Upper lobe of right lung (tissue), 1 donor: ENCODE results near the gene DPP6. TPM values are rescaled to one million over a fixed set of nuclear protein-coding genes. Genes with fewer than 3 reads are reported as not detected.

Experiments used
- ATAC-seq: fragments of 200-7000 bp; cut with Tn5 transposase; one replicate; pipeline ENCODE4 v1.9.1; 2020; ENCODE audit warnings: mild to moderate bottlenecking, moderate library complexity
- DNase-seq: peaks from one replicate; pipeline ENCODE4 v3.0.0-alpha.2; 2020
- H3K27ac ChIP-seq: fragments of 200-600 bp; one replicate; pipeline ENCODE4 v1.8.0; 2022
- H3K27me3 ChIP-seq: fragments of 200-600 bp; one replicate; pipeline ENCODE4 v1.8.0; 2022; ENCODE audit warnings: mild to moderate bottlenecking
- H3K36me3 ChIP-seq: fragments of 200-600 bp; one replicate; pipeline ENCODE4 v1.8.0; 2022
- H3K4me1 ChIP-seq: fragments of 200-600 bp; one replicate; pipeline ENCODE4 v1.8.0; 2022
- H3K4me3 ChIP-seq: fragments of 200-600 bp; one replicate; pipeline ENCODE4 v1.8.0; 2022; ENCODE audit warnings: mild to moderate bottlenecking
- H3K9me3 ChIP-seq: fragments of 200-600 bp; one replicate; pipeline ENCODE4 v1.8.0; 2022
- intact Hi-C: fragments of 100-400 bp; cut with DNase I; formaldehyde crosslinking; loops from one replicate; pipeline ENCODE4 v1.11.0; 2022
- total RNA-seq: library from RNA; stranded (reverse); fragmentation: NEBNext Ultra II Directional; extraction: Animal tissue kit (Norgen Biotek cat#: 25700); gene quantifications from one replicate; pipeline ENCODE4 v1.2.1, GENCODE V29; 2021
- TF ChIP-seq, protein P1 (sequence below): fragments of 200-600 bp; IDR thresholded peaks from one replicate; pipeline ENCODE4 v1.8.0; 2022; ENCODE audit warnings: antibody characterized with exemption
- donor health status: DM: no; HTN: yes; CAD: no; lungs with severe emphysema.

Gene DPP6
- total RNA-seq, 1 donor from 2014 or later = 1.6 TPM

DNA sequence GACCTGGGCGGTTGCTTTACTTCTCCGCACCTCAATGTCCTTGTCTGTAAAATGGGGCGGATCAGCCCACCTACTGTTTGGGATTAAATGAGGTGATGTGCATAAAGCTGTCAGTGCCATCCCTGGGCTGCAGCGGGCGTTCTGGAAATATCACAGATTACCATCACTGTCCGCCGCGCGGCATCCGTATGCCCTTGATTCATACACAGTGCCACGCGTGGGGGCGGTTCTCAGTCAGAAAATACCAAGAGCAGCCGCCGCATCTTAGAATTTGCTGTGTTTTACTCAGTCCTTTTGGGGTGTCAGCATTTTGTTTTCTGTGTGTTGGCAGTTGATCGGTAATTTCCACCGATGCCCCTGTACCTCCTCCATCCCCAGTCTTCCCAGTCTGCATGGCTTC, 338.8 kb downstream of the DPP6 start:
- Histone ChIP-seq H3K27ac (no peak overlapping the region), H3K36me3 (no peaks in the 10 kb centered on the region), H3K4me1 (no peaks in the 10 kb centered on the region), H3K27me3 (no peaks in the 10 kb centered on the region), H3K4me3 (no peak overlapping the region), H3K9me3 (no peaks in the 10 kb centered on the region)
- TF ChIP-seq, protein P1, sequence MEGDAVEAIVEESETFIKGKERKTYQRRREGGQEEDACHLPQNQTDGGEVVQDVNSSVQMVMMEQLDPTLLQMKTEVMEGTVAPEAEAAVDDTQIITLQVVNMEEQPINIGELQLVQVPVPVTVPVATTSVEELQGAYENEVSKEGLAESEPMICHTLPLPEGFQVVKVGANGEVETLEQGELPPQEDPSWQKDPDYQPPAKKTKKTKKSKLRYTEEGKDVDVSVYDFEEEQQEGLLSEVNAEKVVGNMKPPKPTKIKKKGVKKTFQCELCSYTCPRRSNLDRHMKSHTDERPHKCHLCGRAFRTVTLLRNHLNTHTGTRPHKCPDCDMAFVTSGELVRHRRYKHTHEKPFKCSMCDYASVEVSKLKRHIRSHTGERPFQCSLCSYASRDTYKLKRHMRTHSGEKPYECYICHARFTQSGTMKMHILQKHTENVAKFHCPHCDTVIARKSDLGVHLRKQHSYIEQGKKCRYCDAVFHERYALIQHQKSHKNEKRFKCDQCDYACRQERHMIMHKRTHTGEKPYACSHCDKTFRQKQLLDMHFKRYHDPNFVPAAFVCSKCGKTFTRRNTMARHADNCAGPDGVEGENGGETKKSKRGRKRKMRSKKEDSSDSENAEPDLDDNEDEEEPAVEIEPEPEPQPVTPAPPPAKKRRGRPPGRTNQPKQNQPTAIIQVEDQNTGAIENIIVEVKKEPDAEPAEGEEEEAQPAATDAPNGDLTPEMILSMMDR = no peak
- no peak for DNase-seq
- intact Hi-C loops = no loop called here
- ATAC-seq = no peak

DNA sequence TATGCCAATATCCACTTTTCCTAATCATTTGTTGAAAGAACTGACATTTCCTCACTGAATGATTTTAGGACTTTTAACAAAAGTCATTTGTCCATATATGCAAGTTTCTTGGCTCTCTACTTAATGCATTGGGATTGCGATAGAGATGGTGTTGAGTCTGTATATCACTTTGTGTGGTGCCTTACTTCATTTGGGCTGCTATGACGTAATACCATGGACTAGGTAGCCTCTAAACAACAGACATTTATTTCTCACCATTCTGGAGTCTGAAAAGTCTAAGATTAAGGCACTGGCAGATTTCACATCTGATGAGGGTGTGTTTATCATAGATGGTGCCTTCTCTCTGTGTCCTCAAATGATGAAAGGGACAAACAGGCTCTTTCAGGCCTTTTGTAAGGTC, 342.6 kb downstream of the DPP6 start:
- Histone ChIP-seq H3K27ac (no peak overlapping the region), H3K4me1 (no peaks in the 10 kb centered on the region), H3K9me3 (no peaks in the 10 kb centered on the region), H3K27me3 (no peaks in the 10 kb centered on the region), H3K36me3 (no peaks in the 10 kb centered on the region), H3K4me3 (no peak overlapping the region)
- TF ChIP-seq, protein P1 = no peak
- intact Hi-C loops = no loop called here
- ATAC-seq = no peak
- no peak for DNase-seq

DNA sequence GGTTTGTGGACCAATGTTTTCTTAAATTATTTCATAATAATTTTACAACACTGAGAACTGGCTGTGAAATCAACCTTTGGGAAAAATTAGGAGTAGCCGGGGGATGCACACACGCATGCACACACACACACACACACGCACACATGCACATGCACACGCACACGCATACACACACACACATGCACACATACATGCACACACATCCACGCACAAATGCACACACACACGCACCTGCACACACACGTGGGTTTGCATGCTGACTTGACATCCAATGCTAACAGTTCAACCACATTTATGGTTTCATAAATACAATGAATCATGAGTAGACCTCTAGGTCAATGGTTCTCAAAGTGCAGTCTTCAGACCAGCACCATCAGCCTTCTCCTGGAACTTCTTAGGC, 354.1 kb downstream of the DPP6 start:
- intact Hi-C loops = no loop called here
- no peak overlapping the region for H3K27ac ChIP-seq
- TF ChIP-seq, protein P1 = no peak
- ATAC-seq (no peak), DNase-seq (no peak)
- no peaks in the 10 kb centered on the region for H3K4me1 ChIP-seq
- no peaks in the 10 kb centered on the region for H3K9me3 ChIP-seq
- H3K27me3 ChIP-seq = no peaks in the 10 kb centered on the region
- H3K4me3 ChIP-seq = no peak overlapping the region
- no peaks in the 10 kb centered on the region for H3K36me3 ChIP-seq

DNA sequence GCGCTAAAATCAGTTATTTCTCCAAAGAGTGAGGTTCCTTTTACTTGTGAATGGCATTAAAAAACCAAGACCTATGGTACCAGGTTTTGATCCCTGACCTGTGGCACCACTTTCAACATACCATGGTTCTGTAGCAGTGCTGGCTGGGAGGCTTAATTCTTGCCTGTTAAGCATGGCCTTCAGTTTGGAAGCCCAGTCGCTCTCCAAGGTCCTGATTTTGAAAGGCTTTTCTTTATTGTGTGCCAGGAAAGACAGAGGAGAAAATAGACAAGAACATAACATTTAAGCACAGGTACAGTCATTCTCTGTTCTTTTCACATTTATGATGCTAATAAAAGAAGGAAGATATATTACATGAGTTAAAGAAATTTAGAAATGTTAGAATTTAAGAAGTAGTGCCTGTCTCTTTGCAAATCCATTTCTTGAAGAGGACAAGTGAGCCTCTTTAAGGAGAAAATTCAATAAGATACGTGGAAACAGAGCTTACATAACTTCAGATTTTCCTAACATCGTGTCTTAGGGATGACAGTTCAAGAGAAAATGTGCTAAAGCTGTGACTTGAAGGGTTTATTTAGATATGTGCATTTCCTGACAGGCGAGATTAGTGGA, 357.6 kb downstream of the DPP6 start:
- DNase-seq = no peak

DNA sequence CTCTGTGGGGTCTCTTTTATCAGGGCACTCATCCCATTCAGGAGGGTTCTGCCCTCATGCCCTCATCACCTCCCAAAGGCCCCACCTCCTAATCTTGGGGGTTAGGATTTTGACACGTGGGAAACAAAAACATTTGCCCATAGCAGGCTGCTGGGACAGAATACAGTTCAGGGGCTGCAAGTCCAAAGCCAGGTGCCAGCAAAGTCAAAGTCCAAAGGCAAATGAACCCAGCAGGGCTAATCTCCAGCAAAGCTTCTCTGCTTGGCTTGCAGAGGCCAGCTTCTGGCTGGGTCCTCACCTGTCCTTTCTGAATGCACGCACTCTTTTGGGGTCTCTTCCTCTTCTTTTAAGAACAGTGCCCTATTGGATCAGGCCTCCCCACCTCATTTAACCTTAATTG, 359.9 kb downstream of the DPP6 start:
- DNase-seq (no peak), ATAC-seq (no peak)
- TF ChIP-seq, protein P1 = no peak

More for the DNA sequence above, 357.6 kb downstream of the DPP6 start:
- Histone ChIP-seq H3K27ac (no peak overlapping the region), H3K27me3 (no peaks in the 10 kb centered on the region), H3K36me3 (no peaks in the 10 kb centered on the region), H3K4me1 (no peaks in the 10 kb centered on the region), H3K9me3 (no peaks in the 10 kb centered on the region), H3K4me3 (no peak overlapping the region)
- TF ChIP-seq, protein P1 = no peak
- intact Hi-C loops = no loop called here
- ATAC-seq = no peak

More for the DNA sequence above, 359.9 kb downstream of the DPP6 start:
- Histone ChIP-seq H3K9me3 (no peaks in the 10 kb centered on the region), H3K27ac (no peak overlapping the region), H3K4me1 (no peaks in the 10 kb centered on the region), H3K4me3 (no peak overlapping the region), H3K27me3 (no peaks in the 10 kb centered on the region), H3K36me3 (no peaks in the 10 kb centered on the region)
- intact Hi-C loops = no loop called here
